GM19438 (cell line): ENCODE results near the gene TMEM30B.
"Not testable (repeated sequence)": the region's sequence is repeated elsewhere in the genome, so short reads cannot be mapped to it uniquely, and the experiment has no call there.

Experiments used
- ATAC-seq: cut with Tn5 transposase; IDR thresholded peaks from one replicate; pipeline ENCODE4 v1.9.1; 2021; ENCODE audit warnings: low read depth; ENCODE audit not compliant: unreplicated experiment

TMEM30B gene

DNA sequence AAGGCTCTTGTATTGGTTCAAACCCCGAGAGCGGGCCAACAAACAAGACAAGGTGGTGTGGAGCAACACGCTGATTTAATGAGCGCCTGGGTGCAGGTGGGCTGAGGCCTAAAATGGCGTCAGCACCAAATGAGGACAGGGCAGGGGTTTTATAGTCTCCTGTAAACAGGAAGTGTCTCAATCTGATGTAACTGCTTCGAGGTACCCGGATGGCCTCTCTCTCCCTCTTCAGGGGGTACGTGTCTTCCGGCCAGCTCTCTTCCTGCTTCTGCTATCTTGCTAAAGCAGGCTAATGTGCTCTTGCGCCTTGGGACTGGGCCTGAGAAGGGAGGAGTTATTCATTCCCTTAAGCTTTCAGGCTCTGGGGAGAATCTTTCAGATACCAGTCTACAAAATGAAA lies 41.9 kb downstream of the TMEM30B start:
- not testable (repeated sequence) for ATAC-seq

- ATAC-seq, result no peak
These were observed 42.4 kb downstream of the TMEM30B start for GRCh38 chr14:61238611-61239245.

DNA sequence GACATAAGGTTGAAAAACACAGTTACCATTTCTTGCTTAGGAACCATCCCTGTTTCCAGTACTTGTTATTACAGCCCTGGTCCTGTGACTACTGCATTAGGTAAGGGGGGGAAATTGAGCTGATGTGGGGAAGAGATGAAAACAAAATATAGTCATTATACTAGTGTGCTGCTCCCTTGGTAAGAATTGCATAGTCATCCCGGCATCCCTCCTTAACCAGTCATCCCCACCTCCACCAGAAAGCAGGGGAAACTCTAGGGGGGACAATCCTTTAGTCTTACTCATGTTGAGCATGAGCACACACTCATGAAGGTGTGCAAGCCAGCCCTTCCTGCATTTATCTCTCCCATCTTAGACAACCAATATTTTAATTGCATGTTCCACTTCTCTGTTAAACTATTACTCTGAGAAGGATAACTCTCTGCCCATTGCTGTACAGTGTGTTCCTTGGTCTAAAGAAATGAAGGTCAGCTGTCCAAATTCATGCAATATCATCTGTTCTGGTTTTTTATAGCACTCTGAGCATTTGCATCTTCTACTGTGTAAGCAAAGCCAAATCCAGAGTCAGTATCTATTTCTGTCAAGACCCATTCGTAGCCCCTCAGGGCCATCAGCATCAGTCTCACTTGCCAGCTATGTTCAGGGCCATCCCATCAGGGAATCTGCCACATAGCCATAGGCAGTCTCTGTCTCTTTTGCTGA lies 46.8 kb downstream of the TMEM30B start:
- no peak for ATAC-seq

GRCh38 chr14:61233436-61233956 lies 47.6 kb downstream of the TMEM30B start:
- ATAC-seq, result no peak

- ATAC-seq, result no peak
These were observed 49.3 kb downstream of the TMEM30B start for GRCh38 chr14:61231810-61232209.

DNA sequence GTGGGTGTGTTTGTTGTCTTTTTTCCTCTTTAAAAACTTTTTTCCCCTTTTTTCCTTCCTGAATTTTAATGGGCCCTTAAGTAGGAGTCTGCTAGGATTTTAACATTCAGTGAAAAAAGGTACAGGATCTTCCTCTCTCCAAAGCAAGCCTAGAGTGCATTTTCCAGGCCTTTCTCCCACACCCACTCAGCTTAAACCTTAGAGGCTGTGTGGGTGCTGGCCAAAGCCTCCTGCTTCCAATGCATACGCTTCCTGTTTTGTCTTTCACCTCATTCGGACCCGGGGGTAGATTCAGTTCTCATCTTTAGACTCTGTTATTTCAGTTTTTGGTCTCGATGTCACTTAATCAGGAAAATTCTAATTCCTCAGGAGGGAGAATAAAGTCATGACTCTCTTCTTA lies 51.2 kb downstream of the TMEM30B start:
- ATAC-seq, result no peak

- ATAC-seq, result no peak
These were observed 51.7 kb downstream of the TMEM30B start for GRCh38 chr14:61229475-61229888.

DNA sequence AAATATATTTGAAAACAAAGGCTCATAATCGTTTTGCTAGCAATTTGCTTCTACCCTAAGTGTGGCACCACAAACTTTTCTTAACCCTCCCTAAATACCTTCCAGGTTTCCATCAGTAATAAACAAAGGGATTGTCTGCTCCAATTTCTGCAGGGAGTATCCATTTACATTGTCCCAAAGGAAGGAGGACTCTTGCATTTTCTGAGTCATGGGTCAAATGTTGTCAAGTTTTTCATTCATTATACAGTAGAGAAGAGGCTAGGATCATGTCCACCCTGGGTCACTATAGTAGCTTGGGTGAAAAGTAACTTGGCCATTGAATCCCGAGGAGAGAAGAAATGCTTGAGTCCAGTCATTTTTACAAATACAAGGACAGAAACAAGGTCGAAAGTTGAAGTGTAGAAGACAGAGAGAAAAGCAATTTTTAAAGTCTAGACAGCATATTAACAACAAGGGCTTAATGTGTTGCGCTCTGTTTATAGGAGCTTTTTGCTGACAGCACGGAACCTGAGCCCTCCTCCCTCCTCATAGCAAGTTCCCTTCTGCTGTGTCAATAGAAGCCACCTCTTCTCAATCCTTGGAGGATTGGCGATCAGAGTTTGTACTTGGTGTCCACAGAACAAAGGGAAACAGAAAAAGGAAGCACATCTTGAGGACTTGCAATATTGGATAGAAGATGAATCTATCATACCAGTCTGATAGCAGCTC lies 53.1 kb downstream of the TMEM30B start:
- ATAC-seq, result no peak
